Measurements from ENCODE around the gene TTC22.

TTC22 gene

GRCh38 chr1:54800899-54801759 lies at the start of gene TTC22:
Gene TTC22 (minus strand): TSS chr1:54801323. CDS start chr1:54801163, 160 bp downstream.
- peaks cover 51% of the 10 kb centered on the region for H3K4me1 Mint-ChIP-seq
- DNase-seq (peak; percentile 74), ATAC-seq (peak; percentile 71)
- peak within 1 kb of the TSS; percentile 79 for H3K4me3 Mint-ChIP-seq
- H3K27me3 Mint-ChIP-seq = no peaks in the 10 kb centered on the region
- no peaks in the 10 kb centered on the region for H3K36me3 Mint-ChIP-seq (ENCODE audit: low read depth)
- peak within 1 kb of the TSS; percentile 55 for H3K27ac Mint-ChIP-seq
- no peaks in the 10 kb centered on the region for H3K9me3 Mint-ChIP-seq

GRCh38 chr1:54850737-54851136 lies 49.6 kb upstream of the TTC22 start:
- Mint-ChIP-seq H3K27me3 (no peaks in the 10 kb centered on the region), H3K36me3 (ENCODE audit: low read depth) (peaks cover 24% of the 10 kb centered on the region), H3K4me3 (no peak overlapping the region), H3K4me1 (no peaks in the 10 kb centered on the region), H3K9me3 (no peaks in the 10 kb centered on the region), H3K27ac (no peak overlapping the region)
- DNase-seq (no peak), ATAC-seq (no peak)

GRCh38 chr1:54850069-54850730 lies 49.1 kb upstream of the TTC22 start:
- Mint-ChIP-seq H3K27ac (no peak overlapping the region), H3K36me3 (ENCODE audit: low read depth) (peaks cover 24% of the 10 kb centered on the region), H3K9me3 (no peaks in the 10 kb centered on the region), H3K4me1 (no peaks in the 10 kb centered on the region), H3K4me3 (no peak overlapping the region), H3K27me3 (no peaks in the 10 kb centered on the region)
- DNase-seq = no peak
- ATAC-seq = no peak

GRCh38 chr1:54849219-54850068 lies 48.3 kb upstream of the TTC22 start:
- Mint-ChIP-seq H3K4me1 (no peaks in the 10 kb centered on the region), H3K27me3 (no peaks in the 10 kb centered on the region), H3K9me3 (no peaks in the 10 kb centered on the region), H3K36me3 (ENCODE audit: low read depth) (peaks cover 24% of the 10 kb centered on the region), H3K27ac (no peak overlapping the region), H3K4me3 (no peak overlapping the region)
- DNase-seq (no peak), ATAC-seq (no peak)

GRCh38 chr1:54848134-54848948 lies 47.2 kb upstream of the TTC22 start:
- Mint-ChIP-seq H3K27me3 (no peaks in the 10 kb centered on the region), H3K9me3 (no peaks in the 10 kb centered on the region), H3K4me3 (no peak overlapping the region), H3K4me1 (no peaks in the 10 kb centered on the region), H3K27ac (no peak overlapping the region), H3K36me3 (ENCODE audit: low read depth) (peaks cover 20% of the 10 kb centered on the region)
- no peak for DNase-seq
- ATAC-seq = peak; percentile 15

GRCh38 chr1:54846716-54847284 lies 45.7 kb upstream of the TTC22 start:
- no peak overlapping the region for H3K27ac Mint-ChIP-seq
- no peaks in the 10 kb centered on the region for H3K9me3 Mint-ChIP-seq
- no peaks in the 10 kb centered on the region for H3K27me3 Mint-ChIP-seq
- H3K4me1 Mint-ChIP-seq = no peaks in the 10 kb centered on the region
- no peak overlapping the region for H3K4me3 Mint-ChIP-seq
- no peak for ATAC-seq
- no peak for DNase-seq
- H3K36me3 Mint-ChIP-seq (ENCODE audit: low read depth) = peaks cover 20% of the 10 kb centered on the region

GRCh38 chr1:54846301-54846700 lies 45.2 kb upstream of the TTC22 start:
- H3K36me3 Mint-ChIP-seq (ENCODE audit: low read depth) = peaks cover 22% of the 10 kb centered on the region
- H3K4me1 Mint-ChIP-seq = no peaks in the 10 kb centered on the region
- ATAC-seq (no peak), DNase-seq (no peak)
- no peaks in the 10 kb centered on the region for H3K27me3 Mint-ChIP-seq
- no peaks in the 10 kb centered on the region for H3K9me3 Mint-ChIP-seq
- H3K4me3 Mint-ChIP-seq = no peak overlapping the region
- H3K27ac Mint-ChIP-seq = no peak overlapping the region

GRCh38 chr1:54845772-54846171 lies 44.6 kb upstream of the TTC22 start:
- no peak overlapping the region for H3K27ac Mint-ChIP-seq
- DNase-seq = no peak
- ATAC-seq = no peak
- no peaks in the 10 kb centered on the region for H3K4me1 Mint-ChIP-seq
- H3K27me3 Mint-ChIP-seq = no peaks in the 10 kb centered on the region
- no peak overlapping the region for H3K4me3 Mint-ChIP-seq
- peaks cover 20% of the 10 kb centered on the region for H3K36me3 Mint-ChIP-seq (ENCODE audit: low read depth)
- H3K9me3 Mint-ChIP-seq = no peaks in the 10 kb centered on the region

GRCh38 chr1:54844564-54844963 lies 43.4 kb upstream of the TTC22 start:
- Mint-ChIP-seq H3K4me1 (no peaks in the 10 kb centered on the region), H3K27me3 (no peaks in the 10 kb centered on the region), H3K36me3 (ENCODE audit: low read depth) (peaks cover 9% of the 10 kb centered on the region), H3K4me3 (no peak overlapping the region), H3K27ac (no peak overlapping the region), H3K9me3 (no peaks in the 10 kb centered on the region)
- no peak for DNase-seq
- no peak for ATAC-seq

GRCh38 chr1:54843449-54843848 lies 42.3 kb upstream of the TTC22 start:
- no peak for ATAC-seq
- DNase-seq = no peak
- no peaks in the 10 kb centered on the region for H3K27me3 Mint-ChIP-seq

GRCh38 chr1:54842963-54843362 lies 41.8 kb upstream of the TTC22 start:
- H3K27ac Mint-ChIP-seq = no peak overlapping the region
- no peak overlapping the region for H3K4me3 Mint-ChIP-seq
- no peak for DNase-seq
- ATAC-seq = no peak
- H3K9me3 Mint-ChIP-seq = no peaks in the 10 kb centered on the region
- H3K36me3 Mint-ChIP-seq (ENCODE audit: low read depth) = peaks cover 2% of the 10 kb centered on the region
- no peaks in the 10 kb centered on the region for H3K4me1 Mint-ChIP-seq
- no peaks in the 10 kb centered on the region for H3K27me3 Mint-ChIP-seq

More at GRCh38 chr1:54843449-54843848, 42.3 kb upstream of the TTC22 start:
- Mint-ChIP-seq H3K27ac (no peak overlapping the region), H3K4me1 (no peaks in the 10 kb centered on the region), H3K4me3 (no peak overlapping the region), H3K36me3 (ENCODE audit: low read depth) (peaks cover 2% of the 10 kb centered on the region), H3K9me3 (no peaks in the 10 kb centered on the region)

GRCh38 chr1:54842206-54842915 lies 41.2 kb upstream of the TTC22 start:
- H3K4me1 Mint-ChIP-seq = no peaks in the 10 kb centered on the region
- DNase-seq (no peak), ATAC-seq (no peak)
- peaks cover 2% of the 10 kb centered on the region for H3K36me3 Mint-ChIP-seq (ENCODE audit: low read depth)
- H3K27me3 Mint-ChIP-seq = no peaks in the 10 kb centered on the region
- no peak overlapping the region for H3K27ac Mint-ChIP-seq
- H3K4me3 Mint-ChIP-seq = no peak overlapping the region
- no peaks in the 10 kb centered on the region for H3K9me3 Mint-ChIP-seq

GRCh38 chr1:54839824-54840223 lies 38.7 kb upstream of the TTC22 start:
- H3K27me3 Mint-ChIP-seq = peaks cover 7% of the 10 kb centered on the region
- H3K4me3 Mint-ChIP-seq = no peak overlapping the region
- H3K9me3 Mint-ChIP-seq = no peaks in the 10 kb centered on the region
- ATAC-seq (no peak), DNase-seq (no peak)
- no peak overlapping the region for H3K27ac Mint-ChIP-seq
- H3K4me1 Mint-ChIP-seq = no peaks in the 10 kb centered on the region
- H3K36me3 Mint-ChIP-seq (ENCODE audit: low read depth) = peaks cover 2% of the 10 kb centered on the region
